ENCODE results near the gene R3HDML. TPM values are rescaled to one million over a fixed set of nuclear protein-coding genes. Genes with fewer than 3 reads are reported as not detected.

The R3HDML gene
- total and polyA plus RNA-seq, 2 of the 13 experiments (the other 11 are each of a cell fraction or from before 2014, with no cell fraction given) = not detected

DNA sequence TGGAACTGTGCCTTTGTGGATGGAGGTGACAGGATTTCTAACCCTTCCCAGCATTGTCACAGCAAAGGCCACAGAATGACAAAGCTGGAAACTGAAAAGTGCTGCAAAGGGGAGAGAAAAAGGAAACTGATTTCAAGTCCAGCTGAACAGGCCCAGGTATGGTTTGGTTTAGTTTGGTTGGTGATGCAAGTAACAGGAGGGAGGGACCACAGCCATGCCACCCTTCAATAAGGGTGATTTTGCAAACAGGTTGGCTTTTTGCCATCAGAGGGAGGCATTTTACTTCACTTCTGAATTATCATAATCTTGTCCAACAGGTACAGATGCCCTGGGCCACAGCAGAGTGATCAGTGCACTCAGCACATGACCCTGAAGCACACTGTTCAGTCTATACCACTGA lies 32.5 kb upstream of the R3HDML start:
- Histone ChIP-seq H3K79me2 (ENCODE audit: insufficient read depth, low read length) (peaks cover 9% of the 10 kb centered on the region), H3K27ac (ENCODE audit: extremely low read length, insufficient read depth, low read length) (no peak overlapping the region), H3K27me3 (ENCODE audit: control insufficient read depth in 1 of 2, insufficient read depth in 2 of 2, low read length in 2 of 2) (no peaks in the 10 kb centered on the region), H3K36me3 (replicated peaks in 1 of 2; ENCODE audit: control insufficient read depth in 1 of 2, insufficient read depth in 2 of 2, low read length in 2 of 2) (peaks cover 0 to 7% of the 10 kb centered on the region in 2 experiments; a peak in 2 of 5 replicates), H3K4me3 (replicated peaks in 1 of 3; ENCODE audit: insufficient read depth in 1 of 3, low read depth in 2 of 3, low read length in 3 of 3) (no peak overlapping the region), H2AFZ (ENCODE audit: low read length) (no peak overlapping the region), H4K20me1 (ENCODE audit: insufficient read depth, low read length) (no peaks in the 10 kb centered on the region), H3K4me2 (ENCODE audit: low read depth, low read length) (no peak overlapping the region), H3K9ac (ENCODE audit: insufficient read depth, low read depth, low read length) (no peak overlapping the region), H3K9me3 (ENCODE audit: low read length) (no peaks in the 10 kb centered on the region), H3K4me1 (ENCODE audit: insufficient read depth, low read length) (peaks cover 36% of the 10 kb centered on the region)
- FAIRE-seq = no peak
- TSS peak; percentile 7 for BruUV-seq (replicated peaks)
- in situ Hi-C loops (cut with HindIII; ENCODE audit: extremely low pct_ligation_motif_present, low pct_unique_long_range_greater_than_20kb) = no loop called here
- ChIA-PET CTCF (ENCODE audit: low intra/inter-chr PET ratio, low total read pairs) (no interaction called here), POLR2A (no interaction called here)
- ATAC-seq = no peak
- no peak for TF ChIP-seq ZNF260 (CRISPR knock-in tag; IDR thresholded peaks at IDR 0.05; ENCODE audit: borderline replicate concordance, low read depth)
- TF ChIP-seq EHMT2 (IDR thresholded peaks at IDR 0.05; ENCODE audit: borderline replicate concordance, low read depth, low read length) = no peak
- TF ChIP-seq ZBTB38 (CRISPR knock-in tag; IDR thresholded peaks at IDR 0.05) = no peak
- TF ChIP-seq NFYB (CRISPR knock-in tag; IDR thresholded peaks at IDR 0.05) = no peak
- no peak for DNase-seq (ENCODE audit: low spot score)
- intact Hi-C loops (cut with micrococcal nuclease; ENCODE audit: unreplicated experiment) = no loop called here

DNA sequence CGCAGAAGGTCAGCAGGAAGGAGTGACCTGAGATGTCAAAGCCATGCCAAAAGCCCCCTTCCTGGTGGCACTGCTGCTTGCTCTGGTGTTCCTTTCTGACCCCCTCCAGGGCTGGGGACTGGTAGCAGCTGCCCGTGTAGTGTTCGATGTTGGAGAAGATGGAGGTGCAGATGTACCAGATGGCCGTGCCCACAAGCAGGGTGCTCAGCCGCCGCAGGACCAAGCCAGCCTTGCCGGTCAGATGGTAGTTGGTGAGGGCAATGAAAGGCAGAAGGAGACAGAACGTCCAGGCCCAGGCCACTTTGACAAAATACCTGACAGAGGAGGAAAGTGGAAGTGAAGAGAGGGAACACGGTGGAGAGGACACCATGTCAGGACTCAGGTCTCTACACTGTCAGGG lies 29.9 kb upstream of the R3HDML start:
- CTCF ChIA-PET (ENCODE audit: low intra/inter-chr PET ratio, low total read pairs) = no interaction called here
- POLR2A ChIA-PET = no interaction called here
- no TSS peak for BruUV-seq (replicated peaks)
- H3K27me3 ChIP-seq (ENCODE audit: control insufficient read depth in 1 of 2, insufficient read depth in 2 of 2, low read length in 2 of 2) = no peaks in the 10 kb centered on the region; a peak in 1 of 5 replicates
- peaks cover 33% of the 10 kb centered on the region for H3K4me1 ChIP-seq (ENCODE audit: insufficient read depth, low read length)
- H3K9me3 ChIP-seq (ENCODE audit: low read length) = no peaks in the 10 kb centered on the region
- intact Hi-C loops (cut with micrococcal nuclease; ENCODE audit: unreplicated experiment) = no loop called here
- no peak overlapping the region for H3K4me2 ChIP-seq (ENCODE audit: low read depth, low read length)
- WGBS (ENCODE audit: low lambda C conversion rate) = 94% methylated on average over 9 of the region's 9 CpGs
- H3K36me3 ChIP-seq (replicated peaks in 1 of 2; ENCODE audit: control insufficient read depth in 1 of 2, insufficient read depth in 2 of 2, low read length in 2 of 2) = peaks cover 0 to 7% of the 10 kb centered on the region in 2 experiments; a peak in 2 of 5 replicates
- no peaks in the 10 kb centered on the region for H4K20me1 ChIP-seq (ENCODE audit: insufficient read depth, low read length)
- TF ChIP-seq ZNF891 (CRISPR knock-in tag; IDR thresholded peaks at IDR 0.05) = 0 out of 2 replicates have a peak, but pooled peaks have one; percentile 32
- 0 out of 2 replicates have a peak, but pooled peaks have one; percentile 30 for TF ChIP-seq KLF13 (CRISPR knock-in tag; IDR thresholded peaks at IDR 0.05)
- TF ChIP-seq, protein P1, sequence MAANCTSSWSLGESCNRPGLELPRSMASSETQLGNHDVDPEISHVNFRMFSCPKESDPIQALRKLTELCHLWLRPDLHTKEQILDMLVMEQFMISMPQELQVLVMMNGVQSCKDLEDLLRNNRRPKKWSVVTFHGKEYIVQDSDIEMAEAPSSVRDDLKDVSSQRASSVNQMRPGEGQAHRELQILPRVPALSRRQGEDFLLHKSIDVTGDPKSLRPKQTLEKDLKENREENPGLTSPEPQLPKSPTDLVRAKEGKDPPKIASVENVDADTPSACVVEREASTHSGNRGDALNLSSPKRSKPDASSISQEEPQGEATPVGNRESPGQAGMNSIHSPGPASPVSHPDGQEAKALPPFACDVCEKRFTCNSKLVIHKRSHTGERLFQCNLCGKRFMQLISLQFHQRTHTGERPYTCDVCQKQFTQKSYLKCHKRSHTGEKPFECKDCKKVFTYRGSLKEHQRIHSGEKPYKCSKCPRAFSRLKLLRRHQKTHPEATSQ (CRISPR knock-in tag; IDR thresholded peaks at IDR 0.05; ENCODE audit: borderline replicate concordance) = no peak
- 0 out of 2 replicates have a peak, but pooled peaks have one; percentile 44 for TF ChIP-seq NRL (CRISPR knock-in tag; IDR thresholded peaks at IDR 0.05; ENCODE audit: borderline replicate concordance)
- no peak for TF ChIP-seq ZNF570 (CRISPR knock-in tag; IDR thresholded peaks at IDR 0.05; ENCODE audit: borderline replicate concordance)
- TF ChIP-seq, protein P2, sequence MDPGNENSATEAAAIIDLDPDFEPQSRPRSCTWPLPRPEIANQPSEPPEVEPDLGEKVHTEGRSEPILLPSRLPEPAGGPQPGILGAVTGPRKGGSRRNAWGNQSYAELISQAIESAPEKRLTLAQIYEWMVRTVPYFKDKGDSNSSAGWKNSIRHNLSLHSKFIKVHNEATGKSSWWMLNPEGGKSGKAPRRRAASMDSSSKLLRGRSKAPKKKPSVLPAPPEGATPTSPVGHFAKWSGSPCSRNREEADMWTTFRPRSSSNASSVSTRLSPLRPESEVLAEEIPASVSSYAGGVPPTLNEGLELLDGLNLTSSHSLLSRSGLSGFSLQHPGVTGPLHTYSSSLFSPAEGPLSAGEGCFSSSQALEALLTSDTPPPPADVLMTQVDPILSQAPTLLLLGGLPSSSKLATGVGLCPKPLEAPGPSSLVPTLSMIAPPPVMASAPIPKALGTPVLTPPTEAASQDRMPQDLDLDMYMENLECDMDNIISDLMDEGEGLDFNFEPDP (CRISPR knock-in tag; conservative IDR thresholded peaks at IDR 0.05) = 0 out of 2 replicates have a peak, but pooled peaks have one; percentile 17
- ATAC-seq (no peak), FAIRE-seq (no peak), DNase-seq (ENCODE audit: low spot score) (no peak)
- H2AFZ ChIP-seq (ENCODE audit: low read length) = no peak overlapping the region
- in situ Hi-C loops (cut with HindIII; ENCODE audit: extremely low pct_ligation_motif_present, low pct_unique_long_range_greater_than_20kb) = no loop called here
- H3K4me3 ChIP-seq (replicated peaks in 1 of 3; ENCODE audit: insufficient read depth in 1 of 3, low read depth in 2 of 3, low read length in 3 of 3) = no peak overlapping the region
- H3K79me2 ChIP-seq (ENCODE audit: insufficient read depth, low read length) = peaks cover 25% of the 10 kb centered on the region
- no peak overlapping the region for H3K9ac ChIP-seq (ENCODE audit: insufficient read depth, low read depth, low read length)
- no peak overlapping the region for H3K27ac ChIP-seq (ENCODE audit: extremely low read length, insufficient read depth, low read length)

All from HepG2 (cell line).